Lower leg skin (tissue), 4 donors: Measurements from ENCODE around the gene ABCA10. TPM values are rescaled to one million over a fixed set of nuclear protein-coding genes. Genes with fewer than 3 reads are reported as not detected.
"Not testable (repeated sequence)": the region's sequence is repeated elsewhere in the genome, so short reads cannot be mapped to it uniquely, and the experiment has no call there.

ENCODE experiments used
- DNase-seq, 2 donors: peaks; one replicate each; pipeline ENCODE4 v3.0.0-alpha.2; 2019; ENCODE audit warnings: low spot score in 2 of 2
- H3K4me3 ChIP-seq: fragments of 200-600 bp; sonication (generic); 2 replicates; pipeline ENCODE4 v1.5.1; 2017; ENCODE audit warnings: mild to moderate bottlenecking, low read depth; ENCODE audit not compliant: poor library complexity, severe bottlenecking
- POLR2A ChIP-seq, 2 donors: fragments of 450-650 bp; IDR thresholded peaks; one replicate each; pipeline ENCODE4 v1.6.1; 2016 to 2017; ENCODE audit warnings: antibody characterized with exemption in 2 of 2, mild to moderate bottlenecking in 1 of 2, moderate library complexity in 1 of 2
- WGBS, 2 donors: methylation state at CpG; one replicate each; pipeline ENCODE4 v1.1.5; 2018; 5-methylcytosine and 5-hydroxymethylcytosine counted together
- intact Hi-C: fragments of 100-400 bp; cut with DNase I; formaldehyde crosslinking; loops from one replicate; pipeline ENCODE4 v1.15.0; 2023; ENCODE audit warnings: low total_unique reads
- total RNA-seq, 4 donors: library from RNA; depleted of rRNA; stranded (reverse); fragments of >200 nt; gene quantifications; one replicate each; pipeline ENCODE4 v1.1.0, GENCODE V29; 2016
- TF ChIP-seq, protein P1 (sequence below), 3 donors: fragments of 450-650 bp; IDR thresholded peaks; one replicate each; pipeline ENCODE4 v1.5.1; 2016; ENCODE audit warnings: antibody characterized with exemption in 3 of 3, mild to moderate bottlenecking in 3 of 3, moderate library complexity in 2 of 3

The ABCA10 gene, protein sequence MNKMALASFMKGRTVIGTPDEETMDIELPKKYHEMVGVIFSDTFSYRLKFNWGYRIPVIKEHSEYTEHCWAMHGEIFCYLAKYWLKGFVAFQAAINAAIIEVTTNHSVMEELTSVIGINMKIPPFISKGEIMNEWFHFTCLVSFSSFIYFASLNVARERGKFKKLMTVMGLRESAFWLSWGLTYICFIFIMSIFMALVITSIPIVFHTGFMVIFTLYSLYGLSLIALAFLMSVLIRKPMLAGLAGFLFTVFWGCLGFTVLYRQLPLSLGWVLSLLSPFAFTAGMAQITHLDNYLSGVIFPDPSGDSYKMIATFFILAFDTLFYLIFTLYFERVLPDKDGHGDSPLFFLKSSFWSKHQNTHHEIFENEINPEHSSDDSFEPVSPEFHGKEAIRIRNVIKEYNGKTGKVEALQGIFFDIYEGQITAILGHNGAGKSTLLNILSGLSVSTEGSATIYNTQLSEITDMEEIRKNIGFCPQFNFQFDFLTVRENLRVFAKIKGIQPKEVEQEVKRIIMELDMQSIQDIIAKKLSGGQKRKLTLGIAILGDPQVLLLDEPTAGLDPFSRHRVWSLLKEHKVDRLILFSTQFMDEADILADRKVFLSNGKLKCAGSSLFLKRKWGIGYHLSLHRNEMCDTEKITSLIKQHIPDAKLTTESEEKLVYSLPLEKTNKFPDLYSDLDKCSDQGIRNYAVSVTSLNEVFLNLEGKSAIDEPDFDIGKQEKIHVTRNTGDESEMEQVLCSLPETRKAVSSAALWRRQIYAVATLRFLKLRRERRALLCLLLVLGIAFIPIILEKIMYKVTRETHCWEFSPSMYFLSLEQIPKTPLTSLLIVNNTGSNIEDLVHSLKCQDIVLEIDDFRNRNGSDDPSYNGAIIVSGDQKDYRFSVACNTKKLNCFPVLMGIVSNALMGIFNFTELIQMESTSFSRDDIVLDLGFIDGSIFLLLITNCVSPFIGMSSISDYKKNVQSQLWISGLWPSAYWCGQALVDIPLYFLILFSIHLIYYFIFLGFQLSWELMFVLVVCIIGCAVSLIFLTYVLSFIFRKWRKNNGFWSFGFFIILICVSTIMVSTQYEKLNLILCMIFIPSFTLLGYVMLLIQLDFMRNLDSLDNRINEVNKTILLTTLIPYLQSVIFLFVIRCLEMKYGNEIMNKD (N-terminal part only)
- 1 to 10 TPM; 1.9 to 8.9 (median 3.6) TPM for total RNA-seq

DNA sequence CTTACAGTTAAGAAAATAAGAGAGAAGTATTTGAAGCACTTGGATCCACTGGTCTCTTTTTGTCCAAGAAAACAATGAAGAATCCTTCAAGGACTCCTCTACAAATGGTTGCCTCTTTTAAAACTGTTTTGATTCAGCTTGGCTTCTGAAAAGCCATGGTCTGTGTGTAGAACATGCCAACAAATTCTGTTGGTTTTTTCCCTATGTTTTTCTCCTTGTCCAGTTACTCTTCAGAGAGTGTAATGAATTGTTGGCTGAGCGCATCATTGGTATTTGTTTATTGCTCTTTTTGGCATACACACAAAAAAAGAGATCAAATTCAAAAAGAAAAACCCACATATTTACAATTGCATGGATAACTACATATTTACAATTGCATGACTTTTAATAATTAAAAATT lies at the start of gene ABCA10:
TSS of gene ABCA10 (minus strand) at position 249 of the 400 bp plus-strand sequence. CDS start 3,466 bp downstream, outside the sequence.
- no peak for DNase-seq
- intact Hi-C loops, result no loop called here
- H3K4me3 ChIP-seq, result no peak within 1 kb of the TSS
- TF ChIP-seq, protein P1, sequence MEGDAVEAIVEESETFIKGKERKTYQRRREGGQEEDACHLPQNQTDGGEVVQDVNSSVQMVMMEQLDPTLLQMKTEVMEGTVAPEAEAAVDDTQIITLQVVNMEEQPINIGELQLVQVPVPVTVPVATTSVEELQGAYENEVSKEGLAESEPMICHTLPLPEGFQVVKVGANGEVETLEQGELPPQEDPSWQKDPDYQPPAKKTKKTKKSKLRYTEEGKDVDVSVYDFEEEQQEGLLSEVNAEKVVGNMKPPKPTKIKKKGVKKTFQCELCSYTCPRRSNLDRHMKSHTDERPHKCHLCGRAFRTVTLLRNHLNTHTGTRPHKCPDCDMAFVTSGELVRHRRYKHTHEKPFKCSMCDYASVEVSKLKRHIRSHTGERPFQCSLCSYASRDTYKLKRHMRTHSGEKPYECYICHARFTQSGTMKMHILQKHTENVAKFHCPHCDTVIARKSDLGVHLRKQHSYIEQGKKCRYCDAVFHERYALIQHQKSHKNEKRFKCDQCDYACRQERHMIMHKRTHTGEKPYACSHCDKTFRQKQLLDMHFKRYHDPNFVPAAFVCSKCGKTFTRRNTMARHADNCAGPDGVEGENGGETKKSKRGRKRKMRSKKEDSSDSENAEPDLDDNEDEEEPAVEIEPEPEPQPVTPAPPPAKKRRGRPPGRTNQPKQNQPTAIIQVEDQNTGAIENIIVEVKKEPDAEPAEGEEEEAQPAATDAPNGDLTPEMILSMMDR (IDR thresholded peaks at IDR 0.05), result no peak
- TF ChIP-seq POLR2A (IDR thresholded peaks at IDR 0.05), result no peak
- 59 to 72% methylated on average over 1 of the region's 1 CpG for WGBS, 2 donors

DNA sequence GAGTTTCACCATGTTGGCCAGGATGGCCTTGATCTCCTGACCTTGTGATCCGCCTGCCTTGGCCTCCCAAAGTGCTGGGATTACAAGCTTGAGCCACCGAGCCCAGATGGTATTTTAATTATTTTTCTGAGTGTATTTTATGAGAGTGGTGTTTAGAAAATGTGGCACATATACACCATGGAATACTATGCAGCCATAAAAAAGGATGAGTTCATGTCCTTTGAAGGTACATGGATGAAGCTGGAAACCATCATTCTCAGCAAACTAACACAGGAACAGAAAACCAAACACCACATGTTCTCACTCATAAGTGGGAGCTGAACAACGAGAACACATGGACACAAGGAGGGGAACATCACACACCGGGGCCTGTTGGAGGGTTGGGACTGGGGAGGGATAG lies 47.7 kb upstream of the ABCA10 start:
- WGBS, 2 donors, result 95 to 99% methylated on average over 4 of the region's 4 CpGs

DNA sequence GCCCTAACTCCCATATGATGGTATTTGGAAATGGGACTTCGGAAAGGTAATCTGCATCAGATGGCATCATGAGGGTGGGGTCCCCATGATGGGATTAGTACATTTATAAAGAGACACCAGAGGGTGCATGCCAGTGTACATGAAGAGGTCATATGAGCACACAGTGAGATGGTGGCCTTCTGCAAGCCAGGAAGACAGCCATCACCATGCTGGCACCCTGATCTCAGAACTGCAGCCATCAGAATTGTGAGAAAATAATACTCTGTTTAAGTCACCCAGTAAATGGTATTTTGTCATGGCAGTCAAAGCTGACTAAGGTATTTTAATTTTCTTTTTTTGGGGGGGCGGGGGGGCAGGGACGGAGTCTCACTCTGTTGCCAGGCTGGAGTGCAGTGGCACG lies 47.1 kb upstream of the ABCA10 start:
- H3K4me3 ChIP-seq, result no peak overlapping the region
- DNase-seq, result no peak
- no peak for TF ChIP-seq POLR2A (IDR thresholded peaks at IDR 0.05)
- TF ChIP-seq, protein P1 (IDR thresholded peaks at IDR 0.05), result no peak
- WGBS, 2 donors, result 92 to 100% methylated on average over 4 of the region's 4 CpGs
- intact Hi-C loops, result no loop called here

More for the DNA sequence above, 47.7 kb upstream of the ABCA10 start:
- intact Hi-C loops, DNase-seq, H3K4me3 ChIP-seq: not testable (repeated sequence)

DNA sequence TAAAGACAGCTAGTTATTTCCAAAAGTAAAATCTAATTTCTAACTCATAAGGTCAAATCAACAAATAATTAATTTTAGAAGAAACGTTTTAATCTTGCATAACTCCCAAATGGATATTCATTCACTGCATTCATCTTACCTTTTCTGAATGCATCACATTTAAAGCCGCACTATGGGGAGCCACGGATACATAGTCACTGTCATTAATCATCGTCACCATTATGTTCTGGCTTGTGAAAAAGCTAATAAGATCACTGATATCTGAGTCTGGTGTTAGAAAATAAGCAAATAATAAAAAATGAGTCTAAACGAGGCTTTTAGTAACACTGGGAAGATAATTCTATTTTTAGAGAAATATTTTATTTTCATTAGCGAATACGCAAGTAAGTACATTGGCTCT lies 42.4 kb upstream of the ABCA10 start:
- 83 to 84% methylated on average over 7 of the region's 7 CpGs for WGBS, 2 donors
- TF ChIP-seq, protein P1 (IDR thresholded peaks at IDR 0.05), result no peak
- TF ChIP-seq POLR2A (IDR thresholded peaks at IDR 0.05), result no peak
- no peak for DNase-seq
- H3K4me3 ChIP-seq, result no peak overlapping the region
- intact Hi-C loops, result no loop called here

DNA sequence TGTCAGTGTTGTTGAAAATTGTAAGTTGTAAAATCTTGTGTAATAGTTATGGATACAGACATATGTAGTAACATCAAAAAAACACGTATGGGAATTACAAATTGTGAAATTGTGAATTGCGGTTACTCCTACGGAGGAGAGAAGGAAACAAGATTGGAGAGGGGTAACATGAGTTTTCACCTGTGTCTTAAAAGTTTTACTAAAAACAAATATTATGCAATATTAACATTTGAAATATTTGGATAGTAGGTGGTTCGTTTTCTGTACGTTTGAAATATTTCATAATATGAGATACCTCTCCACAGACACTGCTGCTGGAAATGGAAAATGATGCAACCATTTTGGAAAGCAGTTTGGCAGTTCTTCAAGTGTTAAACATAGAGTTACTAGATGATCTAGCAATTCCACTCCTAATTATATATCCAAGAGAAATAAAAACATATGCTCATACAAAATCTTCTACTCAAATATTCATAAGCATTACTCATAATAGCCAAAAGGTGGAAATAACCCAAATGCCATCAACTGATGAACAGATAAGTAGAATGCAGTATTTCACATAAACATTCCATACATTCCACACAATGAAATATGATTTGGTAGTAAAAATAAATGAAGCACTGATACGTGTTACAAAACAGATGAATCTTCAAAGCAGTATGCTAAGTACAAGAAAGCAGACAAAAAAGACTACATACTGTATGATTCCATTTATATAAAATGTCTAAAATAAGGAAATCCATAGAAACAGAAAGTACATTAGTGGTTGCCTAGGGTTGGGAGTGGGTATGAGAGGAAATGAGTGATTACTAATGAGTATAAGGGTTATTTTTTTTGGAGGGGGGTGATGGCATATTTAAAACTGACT lies 40.7 kb upstream of the ABCA10 start:
- no peak overlapping the region for H3K4me3 ChIP-seq
- intact Hi-C loops, result no loop called here
- no peak for TF ChIP-seq POLR2A (IDR thresholded peaks at IDR 0.05)
- TF ChIP-seq, protein P1 (IDR thresholded peaks at IDR 0.05), result no peak
- DNase-seq, result no peak
- WGBS, 2 donors, result 54 to 59% methylated on average over 6 of the region's 6 CpGs
